ENCODE data around the gene ADAMTS17. TPM values are rescaled to one million over a fixed set of nuclear protein-coding genes. Genes with fewer than 3 reads are reported as not detected.

Gene ADAMTS17
- total and polyA plus RNA-seq, 3 donors from 2014 or later, result 6.8 to 17.8 (median 12.4) TPM

DNA sequence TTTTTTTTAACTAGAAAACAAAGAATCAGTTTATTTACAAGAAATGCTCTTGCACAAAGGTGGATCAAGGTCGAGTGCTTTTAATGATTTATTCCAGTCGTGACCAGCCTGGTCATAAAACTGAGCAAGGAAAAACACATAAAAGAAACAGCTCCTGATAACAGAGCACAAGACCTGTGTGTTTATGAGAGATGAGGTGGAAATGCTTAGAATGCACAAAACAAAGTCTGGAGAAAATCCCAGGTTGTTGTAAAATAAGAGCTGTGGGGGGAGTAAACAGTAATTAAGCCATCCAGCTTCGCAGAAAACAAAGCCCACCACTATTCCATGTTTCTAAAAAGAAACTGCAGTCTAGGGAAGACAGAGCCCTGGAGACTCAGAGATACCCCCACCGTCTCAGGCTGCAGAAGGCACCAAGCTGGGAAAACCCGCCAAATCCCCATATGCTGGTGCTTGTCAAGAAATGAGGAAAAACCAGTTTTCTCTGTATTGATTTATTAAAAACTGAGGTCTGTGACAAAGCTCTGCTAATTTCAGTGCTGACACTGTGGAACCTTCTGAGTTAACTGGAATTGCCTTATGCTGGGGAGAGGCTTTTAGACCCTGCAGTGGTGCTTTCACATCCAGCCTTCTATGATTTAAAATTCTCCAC is 139.3 kb downstream of the ADAMTS17 start:
- H3K9me3 ChIP-seq, result no peaks in the 10 kb centered on the region
- no peak overlapping the region for H3K27ac ChIP-seq
- H3K4me3 ChIP-seq, result no peak overlapping the region

DNA sequence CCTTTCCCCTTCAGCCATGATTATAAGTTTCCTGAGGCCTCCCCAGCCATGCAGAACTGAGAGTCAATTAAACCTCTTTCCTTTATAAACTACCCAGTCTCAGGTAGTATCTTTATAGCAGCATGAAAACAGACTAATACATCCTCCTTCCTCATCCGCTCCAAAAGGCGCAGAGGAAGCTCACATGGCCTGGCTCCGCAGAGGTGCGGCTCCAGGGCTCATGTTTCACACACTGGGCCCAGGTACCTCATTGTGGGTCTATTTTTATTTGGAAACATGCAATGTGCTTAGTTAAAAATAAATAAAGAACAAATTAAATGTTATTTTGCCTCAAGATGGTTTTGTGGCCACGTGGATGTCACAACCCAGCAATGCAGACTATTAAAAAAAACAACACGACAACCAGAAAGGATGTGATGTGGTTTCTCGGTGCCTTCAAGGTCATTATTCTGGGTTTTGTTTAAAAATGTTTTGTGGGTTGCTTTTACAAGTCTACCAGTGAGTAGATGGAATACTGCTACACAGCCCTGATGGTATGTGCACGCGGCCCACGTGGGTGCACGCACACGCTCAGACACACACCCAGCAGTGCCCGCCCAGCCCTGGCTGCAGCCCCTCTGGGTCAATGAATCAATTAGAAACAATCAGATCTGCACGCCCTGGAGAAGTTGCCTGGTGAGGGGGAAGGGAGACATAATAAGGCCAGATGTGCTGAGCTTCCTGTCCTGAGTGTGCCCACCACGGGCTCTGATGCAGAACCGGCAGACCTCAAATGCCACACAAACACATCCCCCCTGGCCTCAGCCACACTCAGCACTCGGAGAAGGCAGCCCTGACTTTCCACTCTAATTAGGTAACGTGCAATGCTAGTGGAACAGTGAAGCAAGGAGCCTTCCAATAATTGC is 140.1 kb downstream of the ADAMTS17 start:
- intact Hi-C loops (cut with DNase I; ENCODE audit: low total_unique reads), result no loop called here
- H3K4me3 ChIP-seq, result no peak overlapping the region

More for the DNA sequence above, 139.3 kb downstream of the ADAMTS17 start:
- intact Hi-C loops (cut with DNase I; ENCODE audit: low total_unique reads), result no loop called here
- Histone ChIP-seq H3K27me3 (no peaks in the 10 kb centered on the region), H3K4me1 (no peaks in the 10 kb centered on the region), H3K36me3 (ENCODE audit: low read depth, missing control alignments) (no peaks in the 10 kb centered on the region)
- TF ChIP-seq, protein P1, sequence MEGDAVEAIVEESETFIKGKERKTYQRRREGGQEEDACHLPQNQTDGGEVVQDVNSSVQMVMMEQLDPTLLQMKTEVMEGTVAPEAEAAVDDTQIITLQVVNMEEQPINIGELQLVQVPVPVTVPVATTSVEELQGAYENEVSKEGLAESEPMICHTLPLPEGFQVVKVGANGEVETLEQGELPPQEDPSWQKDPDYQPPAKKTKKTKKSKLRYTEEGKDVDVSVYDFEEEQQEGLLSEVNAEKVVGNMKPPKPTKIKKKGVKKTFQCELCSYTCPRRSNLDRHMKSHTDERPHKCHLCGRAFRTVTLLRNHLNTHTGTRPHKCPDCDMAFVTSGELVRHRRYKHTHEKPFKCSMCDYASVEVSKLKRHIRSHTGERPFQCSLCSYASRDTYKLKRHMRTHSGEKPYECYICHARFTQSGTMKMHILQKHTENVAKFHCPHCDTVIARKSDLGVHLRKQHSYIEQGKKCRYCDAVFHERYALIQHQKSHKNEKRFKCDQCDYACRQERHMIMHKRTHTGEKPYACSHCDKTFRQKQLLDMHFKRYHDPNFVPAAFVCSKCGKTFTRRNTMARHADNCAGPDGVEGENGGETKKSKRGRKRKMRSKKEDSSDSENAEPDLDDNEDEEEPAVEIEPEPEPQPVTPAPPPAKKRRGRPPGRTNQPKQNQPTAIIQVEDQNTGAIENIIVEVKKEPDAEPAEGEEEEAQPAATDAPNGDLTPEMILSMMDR (IDR thresholded peaks at IDR 0.05), result no peak
- TF ChIP-seq POLR2A (IDR thresholded peaks at IDR 0.05), result no peak
- no peak for DNase-seq
- WGBS, 2 donors, result 71 to 77% methylated on average over 5 of the region's 5 CpGs

DNA sequence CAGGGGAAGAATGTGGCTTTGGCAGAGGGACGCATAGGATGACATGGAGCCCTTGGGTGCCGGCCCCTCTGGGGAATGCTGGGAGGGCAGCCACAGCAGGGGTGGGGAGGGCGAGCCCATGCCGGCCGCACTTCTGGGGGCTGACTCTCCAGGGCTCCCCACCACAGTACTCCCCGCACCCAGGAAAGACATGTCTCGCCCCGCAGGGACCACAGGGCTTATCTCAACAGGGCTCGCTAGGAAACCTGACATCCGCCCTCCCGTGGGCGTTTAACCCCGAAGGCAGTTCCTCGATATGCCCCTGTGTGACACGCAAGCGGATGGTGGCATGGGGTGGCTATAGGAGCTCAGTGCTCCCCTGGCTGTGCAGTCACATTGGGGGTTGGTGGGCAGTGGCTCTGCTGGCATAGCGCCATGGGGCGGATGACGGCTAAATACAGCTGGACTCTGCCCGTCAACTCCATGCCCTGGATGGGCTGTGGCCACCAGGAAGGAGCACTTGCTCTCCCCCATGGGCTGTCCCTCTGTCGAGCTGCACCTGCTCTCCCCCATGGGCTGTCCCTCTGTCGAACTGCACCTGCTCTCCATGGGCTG is 141.4 kb downstream of the ADAMTS17 start:
- TF ChIP-seq POLR2A (IDR thresholded peaks at IDR 0.05), result no peak
- TF ChIP-seq, protein P1 (IDR thresholded peaks at IDR 0.05), result no peak
- Histone ChIP-seq H3K36me3 (ENCODE audit: low read depth, missing control alignments) (no peaks in the 10 kb centered on the region), H3K4me1 (no peaks in the 10 kb centered on the region), H3K27ac (no peak overlapping the region), H3K27me3 (no peaks in the 10 kb centered on the region), H3K9me3 (no peaks in the 10 kb centered on the region), H3K4me3 (no peak overlapping the region)
- 95 to 98% methylated on average over 9 to 21 of the region's 22 CpGs for WGBS, 2 donors
- intact Hi-C loops (cut with DNase I; ENCODE audit: low total_unique reads), result no loop called here
- DNase-seq, result no peak

More for the DNA sequence above, 140.1 kb downstream of the ADAMTS17 start:
- 63 to 70% methylated on average over 18 of the region's 18 CpGs for WGBS, 2 donors
- no peaks in the 10 kb centered on the region for H3K9me3 ChIP-seq
- H3K36me3 ChIP-seq (ENCODE audit: low read depth, missing control alignments), result no peaks in the 10 kb centered on the region
- no peaks in the 10 kb centered on the region for H3K27me3 ChIP-seq
- H3K4me1 ChIP-seq, result no peaks in the 10 kb centered on the region
- H3K27ac ChIP-seq, result no peak overlapping the region
- TF ChIP-seq, protein P1 (IDR thresholded peaks at IDR 0.05), result no peak
- no peak for TF ChIP-seq POLR2A (IDR thresholded peaks at IDR 0.05)
- DNase-seq, result no peak

DNA sequence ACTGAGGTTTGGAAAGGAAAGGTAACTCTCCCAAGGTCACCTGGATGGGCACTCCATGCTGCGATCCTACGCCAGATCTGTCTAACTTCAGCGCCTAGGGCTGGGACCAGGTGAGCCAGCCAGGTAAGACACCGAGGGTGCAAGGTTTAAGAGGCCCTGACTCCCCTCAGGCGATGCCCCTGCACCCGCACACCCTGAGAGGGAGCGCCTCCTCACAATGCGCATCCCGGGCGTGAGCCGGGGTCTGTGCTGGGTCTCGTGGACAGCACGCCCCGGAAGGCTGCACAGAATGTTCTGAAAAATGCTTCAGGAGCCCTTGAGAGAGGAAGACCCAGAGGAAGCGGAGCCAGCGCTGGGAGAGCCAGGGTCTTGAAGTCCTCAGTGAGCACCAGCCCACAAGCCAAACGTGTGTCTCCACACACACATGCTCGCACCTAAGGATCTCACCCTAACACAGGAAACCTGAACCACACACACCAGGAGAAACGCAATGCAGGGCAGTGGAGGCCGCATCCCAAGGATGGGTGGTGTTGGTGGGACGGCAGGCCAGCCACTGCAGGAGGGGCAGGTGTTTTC is 142.0 kb downstream of the ADAMTS17 start:
- 96 to 98% methylated on average over 14 to 20 of the region's 21 CpGs for whole genome bisulfite sequencing, 2 donors
- DNase-seq, result no peak
- no peaks in the 10 kb centered on the region for H3K27me3 ChIP-seq

More for the DNA sequence above, 142.0 kb downstream of the ADAMTS17 start:
- H3K4me1 ChIP-seq, result no peaks in the 10 kb centered on the region
- no peak overlapping the region for H3K27ac ChIP-seq
- H3K36me3 ChIP-seq (ENCODE audit: low read depth, missing control alignments), result no peaks in the 10 kb centered on the region
- no peaks in the 10 kb centered on the region for H3K9me3 ChIP-seq
- intact Hi-C loops (cut with DNase I; ENCODE audit: low total_unique reads), result no loop called here
- H3K4me3 ChIP-seq, result no peak overlapping the region
- no peak for TF ChIP-seq POLR2A (IDR thresholded peaks at IDR 0.05)
- TF ChIP-seq, protein P1 (IDR thresholded peaks at IDR 0.05), result no peak

Measured in testis (tissue), 3 donors.